Sigmoid colon (tissue), 7 donors: ENCODE measurements around the gene TOMM70. TPM values are rescaled to one million over a fixed set of nuclear protein-coding genes. Genes with fewer than 3 reads are reported as not detected.
"Not testable (repeated sequence)": the region's sequence is repeated elsewhere in the genome, so short reads cannot be mapped to it uniquely, and the experiment has no call there.

ENCODE experiments used
- DNase-seq: peaks from one replicate; pipeline ENCODE4 v3.0.0-alpha.2; 2019
- H3K27ac ChIP-seq, 4 donors: fragments of 200-600 bp; sonication (generic); one replicate each; pipeline ENCODE4 v1.5.1; 2016 to 2019; ENCODE audit warnings: mild to moderate bottlenecking in 1 of 4
- H3K27me3 ChIP-seq, 3 donors: fragments of 200-600 bp; sonication (generic); one replicate each; pipeline ENCODE4 v1.5.1; 2019; ENCODE audit warnings: mild to moderate bottlenecking in 1 of 3
- H3K36me3 ChIP-seq, 4 donors: fragments of 200-600 bp; sonication (generic); one replicate each; pipeline ENCODE4 v1.5.1; 2016 to 2019
- H3K4me1 ChIP-seq, 4 donors: fragments of 200-600 bp; sonication (generic); one replicate each; pipeline ENCODE4 v1.5.1; 2017 to 2019
- H3K4me3 ChIP-seq, 4 donors: fragments of 200-600 bp; sonication (generic); one replicate each; pipeline ENCODE4 v1.5.1; 2017 to 2019; ENCODE audit warnings: mild to moderate bottlenecking in 2 of 4, moderate library complexity in 1 of 4
- H3K9me3 ChIP-seq, 4 donors: fragments of 200-600 bp in 3 of 4; sonication (generic) in 3 of 4; one replicate each; pipeline versions ENCODE4 v1.5.1 to v1.6.1; 2013 to 2019
- EP300 ChIP-seq, 4 donors: sonication (generic); formaldehyde crosslinking; IDR thresholded peaks; one replicate each; pipeline ENCODE4 v1.6.1; 2017; ENCODE audit warnings: antibody characterized with exemption in 4 of 4
- POLR2A ChIP-seq, 2 donors: fragments of 450-650 bp; IDR thresholded peaks; one replicate each; pipeline ENCODE4 v1.6.1; 2016; ENCODE audit warnings: antibody characterized with exemption in 2 of 2, mild to moderate bottlenecking in 2 of 2, moderate library complexity in 2 of 2
- POLR2AphosphoS5 ChIP-seq, 4 donors: sonication (generic); formaldehyde crosslinking; IDR thresholded peaks; one replicate each; pipeline ENCODE4 v1.6.1; 2017; ENCODE audit warnings: antibody characterized with exemption in 4 of 4
- WGBS, 2 donors: extraction: QIAGEN DNeasy Blood & Tissue Kit; methylation state at CpG; one replicate each; pipeline ENCODE4 v1.1.7; 2013; 5-methylcytosine and 5-hydroxymethylcytosine counted together
- intact Hi-C: fragments of 100-400 bp; cut with DNase I; formaldehyde crosslinking; loops from one replicate; pipeline ENCODE4 v1.15.1; 2023
- polyA plus RNA-seq, 3 donors: library from polyadenylated mRNA; stranded (reverse); fragments of 200-250 nt; gene quantifications; one replicate each; pipeline ENCODE4 v1.2.3, GENCODE V29; 2013
- total RNA-seq, 4 donors: library from RNA; depleted of rRNA; stranded (reverse); fragments of >200 nt; gene quantifications; one replicate each; pipeline ENCODE4 v1.1.0, GENCODE V29; 2016
- TF ChIP-seq, protein P1 (sequence below), 4 experiments: fragments of 450-650 bp in 3 of 4; fragments of 200-600 bp in 1 of 4; IDR thresholded peaks; one replicate each; pipeline ENCODE4 v1.5.1; 2016 to 2019; ENCODE audit warnings: antibody characterized with exemption in 4 of 4, mild to moderate bottlenecking in 3 of 4, moderate library complexity in 2 of 4
- donor health status: healthy with polysubstance abuse.
- donor health status: Bipolar disorder and iron deficiency.
- donor health status: healthy.

TOMM70 gene
- total and polyA plus RNA-seq, 7 donors = 17.4 to 54.9 (median 49.6) TPM

DNA sequence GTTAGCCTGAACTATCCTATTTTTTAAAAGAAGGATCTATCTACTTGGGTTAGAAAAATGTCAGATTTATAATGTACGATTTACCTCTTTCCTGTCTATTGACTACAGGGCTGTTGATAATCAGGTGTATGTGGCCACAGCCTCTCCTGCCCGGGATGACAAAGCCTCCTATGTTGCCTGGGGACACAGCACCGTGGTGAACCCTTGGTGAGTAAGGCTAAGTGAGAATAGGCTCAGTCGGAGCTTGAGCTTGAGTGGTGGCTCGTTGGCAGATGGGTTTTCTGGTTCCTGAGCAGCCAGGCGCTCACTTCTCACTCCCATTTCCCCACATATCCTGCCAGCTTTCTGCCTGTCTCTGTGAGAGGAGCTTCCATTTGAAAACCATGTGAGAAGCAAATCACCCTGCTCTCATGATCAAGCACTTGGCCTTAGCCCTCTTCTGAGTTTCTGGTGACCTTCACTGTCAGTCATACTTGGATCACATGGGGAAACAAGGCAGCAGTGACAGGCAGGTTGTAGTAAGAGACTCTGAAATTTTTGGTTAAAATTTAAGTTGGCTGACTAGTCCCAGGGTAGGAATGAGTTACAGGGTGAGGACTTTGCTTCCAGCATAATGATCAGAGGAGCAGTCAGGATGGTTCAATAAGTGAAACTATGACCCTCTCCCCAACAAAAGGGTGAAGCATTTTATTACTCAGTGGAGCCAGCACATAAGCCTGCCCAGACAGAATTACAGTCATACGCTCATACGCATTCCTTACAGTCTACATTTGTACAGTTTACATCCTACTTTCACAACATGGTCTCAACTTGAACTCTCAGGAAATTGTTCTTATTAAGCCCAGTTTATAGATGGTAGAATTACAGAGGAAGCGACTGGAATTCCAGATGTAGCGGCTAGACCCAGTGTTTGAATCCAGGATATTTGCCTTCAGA, 48.3 kb downstream of the TOMM70 start:
- intact Hi-C loops = no loop called here
- H3K4me1 ChIP-seq = no peaks in the 10 kb centered on the region
- no peaks in the 10 kb centered on the region for H3K9me3 ChIP-seq
- TF ChIP-seq POLR2AphosphoS5 (IDR thresholded peaks at IDR 0.05) = no peak
- no peak for TF ChIP-seq POLR2A (IDR thresholded peaks at IDR 0.05)
- TF ChIP-seq, protein P1, sequence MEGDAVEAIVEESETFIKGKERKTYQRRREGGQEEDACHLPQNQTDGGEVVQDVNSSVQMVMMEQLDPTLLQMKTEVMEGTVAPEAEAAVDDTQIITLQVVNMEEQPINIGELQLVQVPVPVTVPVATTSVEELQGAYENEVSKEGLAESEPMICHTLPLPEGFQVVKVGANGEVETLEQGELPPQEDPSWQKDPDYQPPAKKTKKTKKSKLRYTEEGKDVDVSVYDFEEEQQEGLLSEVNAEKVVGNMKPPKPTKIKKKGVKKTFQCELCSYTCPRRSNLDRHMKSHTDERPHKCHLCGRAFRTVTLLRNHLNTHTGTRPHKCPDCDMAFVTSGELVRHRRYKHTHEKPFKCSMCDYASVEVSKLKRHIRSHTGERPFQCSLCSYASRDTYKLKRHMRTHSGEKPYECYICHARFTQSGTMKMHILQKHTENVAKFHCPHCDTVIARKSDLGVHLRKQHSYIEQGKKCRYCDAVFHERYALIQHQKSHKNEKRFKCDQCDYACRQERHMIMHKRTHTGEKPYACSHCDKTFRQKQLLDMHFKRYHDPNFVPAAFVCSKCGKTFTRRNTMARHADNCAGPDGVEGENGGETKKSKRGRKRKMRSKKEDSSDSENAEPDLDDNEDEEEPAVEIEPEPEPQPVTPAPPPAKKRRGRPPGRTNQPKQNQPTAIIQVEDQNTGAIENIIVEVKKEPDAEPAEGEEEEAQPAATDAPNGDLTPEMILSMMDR (IDR thresholded peaks at IDR 0.05) = no peak
- no peak for TF ChIP-seq EP300 (IDR thresholded peaks at IDR 0.05)
- H3K27ac ChIP-seq = no peak overlapping the region
- 96% methylated on average over 10 of the region's 10 CpGs for WGBS, 2 donors
- peaks cover 16 to 88% (median 30%) of the 10 kb centered on the region in 4 donors for H3K36me3 ChIP-seq
- H3K27me3 ChIP-seq = no peaks in the 10 kb centered on the region
- H3K4me3 ChIP-seq = no peak overlapping the region
- DNase-seq = no peak

DNA sequence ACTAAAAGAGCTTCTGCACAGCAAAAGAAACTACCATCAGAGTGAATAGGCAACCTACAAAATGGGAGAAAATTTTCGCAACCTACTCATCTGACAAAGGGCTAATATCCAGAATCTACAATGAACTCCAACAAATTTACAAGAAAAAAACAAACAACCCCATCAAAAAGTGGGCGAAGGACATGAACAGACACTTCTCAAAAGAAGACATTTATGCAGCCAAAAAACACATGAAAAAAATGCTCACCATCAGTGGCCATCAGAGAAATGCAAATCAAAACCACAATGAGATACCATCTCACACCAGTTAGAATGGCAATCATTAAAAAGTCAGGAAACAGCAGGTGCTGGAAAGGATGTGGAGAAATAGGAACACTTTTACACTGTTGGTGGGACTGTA, 49.1 kb downstream of the TOMM70 start:
- H3K36me3 ChIP-seq = peaks cover 16 to 88% (median 30%) of the 10 kb centered on the region in 4 donors
- intact Hi-C loops, H3K4me1 ChIP-seq, H3K9me3 ChIP-seq, H3K4me3 ChIP-seq, DNase-seq, H3K27me3 ChIP-seq, H3K27ac ChIP-seq: not testable (repeated sequence)
- 94 to 100% methylated on average over 1 to 2 of the region's 2 CpGs for WGBS, 2 donors

DNA sequence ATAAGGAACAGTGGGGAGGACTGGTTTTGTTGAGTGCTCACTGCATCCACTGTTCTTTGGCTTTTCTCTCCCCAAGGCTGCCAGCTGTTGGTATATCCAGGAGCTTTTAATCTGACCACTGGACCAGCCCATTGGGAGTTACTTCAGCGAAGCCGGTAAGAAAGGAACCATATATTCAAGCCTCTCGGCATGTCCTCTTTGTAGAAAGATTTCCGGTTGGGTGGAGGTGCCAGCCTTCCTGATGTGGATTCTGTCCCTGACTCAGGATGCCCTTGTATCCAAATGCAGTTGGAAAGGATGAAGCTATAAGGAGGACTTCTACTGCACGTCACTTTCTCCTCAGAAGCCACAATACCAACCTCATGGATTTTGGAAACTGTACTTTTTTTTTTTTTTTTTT, 52.2 kb downstream of the TOMM70 start:
- H3K27ac ChIP-seq = no peak overlapping the region
- WGBS, 2 donors = 96 to 98% methylated on average over 5 of the region's 5 CpGs
- peaks cover 16 to 87% (median 30%) of the 10 kb centered on the region in 4 donors for H3K36me3 ChIP-seq

DNA sequence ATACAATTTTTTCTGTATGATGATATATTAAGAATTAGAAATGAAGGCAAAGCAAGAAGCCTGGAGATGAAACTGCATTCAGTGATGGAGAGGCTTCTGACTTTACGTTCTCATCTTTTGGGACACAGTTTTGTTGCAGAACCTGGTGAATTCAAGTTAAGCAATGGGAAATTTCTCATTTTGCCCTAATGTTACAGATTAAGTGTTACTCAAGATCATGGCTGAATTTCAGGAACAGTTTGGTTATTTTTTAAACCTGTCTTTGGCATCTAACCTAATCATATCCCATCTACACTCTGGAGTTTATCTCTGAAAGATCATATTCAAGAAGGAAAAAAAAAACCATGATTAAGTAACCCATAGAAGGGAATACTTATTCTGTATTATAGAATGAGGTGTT, 60.4 kb downstream of the TOMM70 start:
- Histone ChIP-seq H3K27me3 (no peaks in the 10 kb centered on the region), H3K27ac (no peak overlapping the region), H3K36me3 (peaks cover 0 to 63% (median 17%) of the 10 kb centered on the region in 4 donors), H3K4me3 (no peak overlapping the region), H3K4me1 (peaks cover 0 to 5% (median 2%) of the 10 kb centered on the region in 4 donors), H3K9me3 (no peaks in the 10 kb centered on the region)
- intact Hi-C loops = no loop called here
- no peak for DNase-seq
- TF ChIP-seq EP300 (IDR thresholded peaks at IDR 0.05) = no peak
- no peak for TF ChIP-seq POLR2AphosphoS5 (IDR thresholded peaks at IDR 0.05)
- no peak for TF ChIP-seq POLR2A (IDR thresholded peaks at IDR 0.05)
- TF ChIP-seq, protein P1 (IDR thresholded peaks at IDR 0.05) = no peak
- 100% methylated on average over 1 of the region's 1 CpG for WGBS, 2 donors

More for the DNA sequence above, 52.2 kb downstream of the TOMM70 start:
- Histone ChIP-seq H3K4me1 (no peaks in the 10 kb centered on the region), H3K27me3 (no peaks in the 10 kb centered on the region), H3K4me3 (no peak overlapping the region), H3K9me3 (no peaks in the 10 kb centered on the region)
- TF ChIP-seq POLR2AphosphoS5 (IDR thresholded peaks at IDR 0.05) (no peak), POLR2A (IDR thresholded peaks at IDR 0.05) (no peak), EP300 (IDR thresholded peaks at IDR 0.05) (no peak)
- TF ChIP-seq, protein P1 (IDR thresholded peaks at IDR 0.05) = no peak
- intact Hi-C loops = no loop called here
- no peak for DNase-seq

DNA sequence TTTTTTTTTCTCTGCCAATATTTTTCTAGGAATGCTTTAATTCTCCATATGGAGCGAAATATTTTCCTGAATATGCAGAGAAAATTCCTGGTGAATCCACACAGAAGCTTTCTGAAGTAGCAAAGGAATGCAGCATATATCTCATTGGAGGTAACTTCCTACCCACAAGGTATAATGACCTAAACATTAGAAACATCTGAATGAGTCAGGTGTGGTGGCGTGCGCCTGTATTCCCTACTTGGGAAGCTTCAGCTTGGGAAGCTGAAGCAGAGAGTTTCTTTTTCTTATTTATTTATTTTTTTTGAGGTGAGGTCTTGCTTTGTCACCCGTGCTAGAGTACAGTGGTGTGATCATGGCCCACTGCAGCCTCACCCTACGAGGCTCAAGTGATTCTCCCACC, 61.1 kb downstream of the TOMM70 start:
- DNase-seq = no peak
- Histone ChIP-seq H3K36me3 (peaks cover 0 to 55% (median 14%) of the 10 kb centered on the region in 4 donors), H3K9me3 (no peaks in the 10 kb centered on the region), H3K4me3 (no peak overlapping the region), H3K27ac (no peak overlapping the region), H3K4me1 (peaks cover 0 to 11% (median 5%) of the 10 kb centered on the region in 4 donors), H3K27me3 (no peaks in the 10 kb centered on the region)
- intact Hi-C loops = loop anchor here (10.0 kb wide), 1 partner anchor 505 kb away; no protein-coding TSS in a partner anchor
- 97 to 98% methylated on average over 5 of the region's 5 CpGs for WGBS, 2 donors
- no peak for TF ChIP-seq POLR2A (IDR thresholded peaks at IDR 0.05)
- TF ChIP-seq, protein P1 (IDR thresholded peaks at IDR 0.05) = no peak
- no peak for TF ChIP-seq POLR2AphosphoS5 (IDR thresholded peaks at IDR 0.05)
- TF ChIP-seq EP300 (IDR thresholded peaks at IDR 0.05) = no peak
